ENCODE measurements around the gene TTC9C. TPM values are rescaled to one million over a fixed set of nuclear protein-coding genes. Genes with fewer than 3 reads are reported as not detected.

TTC9C gene
- total and polyA plus RNA-seq, 2 of the 13 experiments (the other 11 are each of a cell fraction or from before 2014, with no cell fraction given), result 28.0 to 36.4 TPM

GRCh38 chr11:62726156-62726914 is 2.0 kb upstream of the TTC9C start (continued):
- TF ChIP-seq HINFP (CRISPR knock-in tag; IDR thresholded peaks at IDR 0.05; ENCODE audit: low read depth) (no peak), ZNF770 (CRISPR knock-in tag; IDR thresholded peaks at IDR 0.05) (0 out of 2 replicates have a peak, but pooled peaks have one; percentile 1), ZNF547 (CRISPR knock-in tag; IDR thresholded peaks at IDR 0.05) (no peak), JDP2 (CRISPR knock-in tag; IDR thresholded peaks at IDR 0.05; ENCODE audit: borderline replicate concordance) (no peak), ZNF609 (CRISPR knock-in tag; IDR thresholded peaks at IDR 0.05; ENCODE audit: borderline replicate concordance) (no peak), NBN (conservative IDR thresholded peaks at IDR 0.05) (no peak), ZNF747 (CRISPR knock-in tag; IDR thresholded peaks at IDR 0.05; ENCODE audit: borderline replicate concordance) (peak; percentile 61; the same call in 1 of the 2 replicates), IRX3 (CRISPR knock-in tag; IDR thresholded peaks at IDR 0.05; ENCODE audit: borderline replicate concordance, low read depth) (no peak), ZNF710 (CRISPR knock-in tag; IDR thresholded peaks at IDR 0.05; ENCODE audit: borderline replicate concordance) (no peak), ZNF850 (CRISPR knock-in tag; conservative IDR thresholded peaks at IDR 0.05) (no peak), SIN3B (IDR thresholded peaks at IDR 0.05; ENCODE audit: low read length) (no peak), ZNF574 (CRISPR knock-in tag; IDR thresholded peaks at IDR 0.05) (no peak), MLX (CRISPR knock-in tag; IDR thresholded peaks at IDR 0.05) (no peak)
